SK-N-SH (cell line): Measurements from ENCODE around the gene KIRREL1. TPM values are rescaled to one million over a fixed set of nuclear protein-coding genes. Genes with fewer than 3 reads are reported as not detected.

ENCODE experiments used
- CTCF ChIA-PET: fragments of 300-600, 350-600 bp; formaldehyde crosslinking; extraction: SDS; loops from one replicate; lab custom pipeline; 2021; lab: Yijun Ruan, JAX
- POLR2A ChIA-PET: fragments of 350-600 bp; sonication (Branson Sonifier 250); formaldehyde crosslinking; extraction: SDS; loops from one replicate; lab custom pipeline; 2020; ENCODE audit warnings: antibody characterized with exemption, inconsistent platforms; lab: Yijun Ruan, JAX
- DNase-seq: peaks from one replicate; pipeline ENCODE4 v3.0.0; 2012
- H2AFZ ChIP-seq: fragments of 200-600 bp; sonication (generic); 2 replicates; pipeline ENCODE4 v1.8.1; 2016; ENCODE audit warnings: antibody characterized with exemption, mild to moderate bottlenecking, low read depth
- H3F3A ChIP-seq: fragments of 200-600 bp; sonication (generic); replicated peaks from 2 replicates; pipeline ENCODE3; 2016; ENCODE audit warnings: antibody characterized with exemption, mild to moderate bottlenecking; ENCODE audit not compliant: insufficient read depth
- H3K27ac ChIP-seq, 2 experiments: fragments of 200-500 bp in 1 of 2; fragments of 200-600 bp in 1 of 2; sonication (Bioruptor generic) in 1 of 2; sonication (generic), shearing (Covaris generic) in 1 of 2; 2 replicates each; pipeline versions ENCODE4 v1.5.1 to v1.6.1; 2014 to 2016; ENCODE audit warnings: low read depth in 2 of 2, inconsistent platforms in 1 of 2, low read length in 1 of 2, mild to moderate bottlenecking in 1 of 2, mixed read lengths in 1 of 2
- H3K27me3 ChIP-seq: fragments of 200-600 bp; sonication (generic), shearing (Covaris generic); 2 replicates; pipeline ENCODE4 v1.6.1; 2016; ENCODE audit warnings: mixed run types; ENCODE audit not compliant: insufficient read depth
- H3K36me3 ChIP-seq, 2 experiments: fragments of 200-500 bp in 1 of 2; fragments of 200-600 bp in 1 of 2; sonication (Bioruptor generic) in 1 of 2; sonication (generic) in 1 of 2; replicated peaks in 1 of 2; 2 replicates each; pipeline versions ENCODE3 to v1.5.1; 2014 to 2016; ENCODE audit warnings: low read length in 1 of 2, mild to moderate bottlenecking in 1 of 2; ENCODE audit not compliant: insufficient read depth in 2 of 2, control insufficient read depth in 1 of 2
- H3K4me1 ChIP-seq, 2 experiments: fragments of 200-500 bp in 1 of 2; fragments of 200-600 bp in 1 of 2; sonication (Bioruptor generic) in 1 of 2; sonication (generic), shearing (Covaris generic) in 1 of 2; 2 replicates each; pipeline versions ENCODE4 v1.5.1 to v1.6.1; 2014 to 2016; ENCODE audit warnings: low read depth in 1 of 2, low read length in 1 of 2, mixed run types in 1 of 2; ENCODE audit not compliant: insufficient read depth in 2 of 2, control insufficient read depth in 1 of 2
- H3K4me2 ChIP-seq: fragments of 200-600 bp; sonication (generic), shearing (Covaris generic); 2 replicates; pipeline ENCODE4 v1.6.1; 2017; ENCODE audit warnings: mixed run types
- H3K4me3 ChIP-seq, 2 experiments: fragments of 200-500 bp in 1 of 2; fragments of 200-600 bp in 1 of 2; sonication (Bioruptor generic) in 1 of 2; sonication (generic), shearing (Covaris generic) in 1 of 2; 2 replicates each; pipeline versions ENCODE4 v1.5.1 to v1.8.1; 2014 to 2016; ENCODE audit warnings: low read depth in 2 of 2, inconsistent platforms in 1 of 2, low read length in 1 of 2, mild to moderate bottlenecking in 1 of 2, mixed read lengths in 1 of 2, moderate library complexity in 1 of 2
- H3K79me2 ChIP-seq: fragments of 200-600 bp; sonication (generic); 2 replicates; pipeline ENCODE4 v1.8.1; 2017; ENCODE audit warnings: mild to moderate bottlenecking; ENCODE audit not compliant: insufficient read depth
- H3K9ac ChIP-seq: fragments of 200-600 bp; sonication (generic); 2 replicates; pipeline ENCODE4 v1.6.1; 2017; ENCODE audit warnings: mixed run types
- H3K9me2 ChIP-seq: fragments of 200-600 bp; sonication (generic); 2 replicates; pipeline ENCODE4 v1.6.1; 2017; ENCODE audit warnings: mixed run types
- H3K9me3 ChIP-seq: fragments of 200-600 bp; sonication (generic); 2 replicates; pipeline ENCODE4 v1.6.1; 2017; ENCODE audit warnings: mixed run types, mild to moderate bottlenecking, moderate library complexity
- H4K20me1 ChIP-seq: fragments of 200-600 bp; sonication (generic); 2 replicates; pipeline ENCODE4 v1.6.1; 2017; ENCODE audit warnings: mild to moderate bottlenecking, mixed run types; ENCODE audit not compliant: insufficient read depth
- GATA2 ChIP-seq: sonication (generic); formaldehyde crosslinking; IDR thresholded peaks from 2 replicates; pipeline ENCODE4 v1.5.0; 2020; ENCODE audit warnings: mild to moderate bottlenecking, missing genetic modification reagents
- IRF3 ChIP-seq: fragments of 150-350 bp; IDR thresholded peaks from 2 replicates; pipeline ENCODE4 v1.6.1; 2016; ENCODE audit warnings: mild to moderate bottlenecking, low read depth, low read length
- JUND ChIP-seq: IDR thresholded peaks from 2 replicates; pipeline ENCODE4 v1.4.0; 2012
- MAX ChIP-seq: IDR thresholded peaks from 2 replicates; pipeline ENCODE4 v1.4.0; 2012; ENCODE audit warnings: low read depth
- MEF2A ChIP-seq: IDR thresholded peaks from 2 replicates; pipeline ENCODE4 v1.4.0; 2012; ENCODE audit warnings: low read depth, borderline replicate concordance
- NFIC ChIP-seq: IDR thresholded peaks from 2 replicates; pipeline ENCODE4 v1.4.0; 2012; ENCODE audit warnings: borderline replicate concordance
- NRF1 ChIP-seq: IDR thresholded peaks from 2 replicates; pipeline ENCODE4 v1.6.1; 2012; ENCODE audit warnings: low read depth, mild to moderate bottlenecking, low read length
- POLR2AphosphoS5 ChIP-seq: IDR thresholded peaks from 2 replicates; pipeline ENCODE4 v1.6.1; 2012; ENCODE audit warnings: low read depth, low read length
- REST ChIP-seq: IDR thresholded peaks from 2 replicates; pipeline ENCODE4 v1.6.1; 2012; ENCODE audit warnings: mild to moderate bottlenecking, low read depth, low read length, moderate library complexity
- RXRA ChIP-seq: IDR thresholded peaks from 2 replicates; pipeline ENCODE4 v1.4.0; 2012; ENCODE audit warnings: low read depth, mild to moderate bottlenecking, borderline replicate concordance
- SIN3A ChIP-seq: IDR thresholded peaks from 2 replicates; pipeline ENCODE4 v1.6.1; 2012; ENCODE audit warnings: low read depth, mild to moderate bottlenecking, low read length, moderate library complexity, borderline replicate concordance
- TCF12 ChIP-seq: IDR thresholded peaks from 2 replicates; pipeline ENCODE4 v1.4.0; 2012
- WGBS: methylation state at CpG from one replicate; pipeline ENCODE4 v1.1.6; 2017; ENCODE audit warnings: low lambda C conversion rate; 5-methylcytosine and 5-hydroxymethylcytosine counted together
- polyA plus RNA-seq, 3 experiments: library from polyadenylated mRNA; depleted of rRNA; stranded (reverse); fragments of >200 nt; gene quantifications; 2 replicates each; pipeline ENCODE4 v1.2.3, GENCODE V29; 2012
- TF ChIP-seq, protein P1 (sequence below): IDR thresholded peaks from 2 replicates; pipeline ENCODE4; 2012

The KIRREL1 gene
- polyA plus RNA-seq, 1 of the 3 experiments (the other 2 are of a cell fraction) = 47.8 TPM

DNA sequence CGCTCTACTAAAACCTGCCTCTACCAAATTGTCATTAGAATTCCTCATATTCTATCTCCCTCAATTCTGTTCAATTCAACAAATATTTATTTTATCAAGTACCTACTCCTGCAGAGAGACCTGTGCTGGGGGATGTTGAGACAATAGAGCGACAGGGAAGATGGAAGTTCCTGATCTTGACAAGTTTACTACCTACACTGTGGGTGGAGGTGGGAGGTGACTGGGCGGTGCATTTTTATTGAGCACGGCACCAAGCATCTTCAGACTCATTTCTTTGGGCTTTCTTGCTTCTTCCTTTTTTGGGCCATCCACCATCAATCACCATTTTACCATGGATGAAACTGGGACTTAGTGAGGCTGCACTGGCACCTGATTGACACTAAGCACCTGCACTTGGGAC, 61.3 kb downstream of the KIRREL1 start (continued):
- TF ChIP-seq REST (no peak), GATA2 (CRISPR knock-in tag) (no peak), MEF2A (no peak), RXRA (no peak), IRF3 (no peak), SIN3A (no peak), NFIC (no peak)

DNA sequence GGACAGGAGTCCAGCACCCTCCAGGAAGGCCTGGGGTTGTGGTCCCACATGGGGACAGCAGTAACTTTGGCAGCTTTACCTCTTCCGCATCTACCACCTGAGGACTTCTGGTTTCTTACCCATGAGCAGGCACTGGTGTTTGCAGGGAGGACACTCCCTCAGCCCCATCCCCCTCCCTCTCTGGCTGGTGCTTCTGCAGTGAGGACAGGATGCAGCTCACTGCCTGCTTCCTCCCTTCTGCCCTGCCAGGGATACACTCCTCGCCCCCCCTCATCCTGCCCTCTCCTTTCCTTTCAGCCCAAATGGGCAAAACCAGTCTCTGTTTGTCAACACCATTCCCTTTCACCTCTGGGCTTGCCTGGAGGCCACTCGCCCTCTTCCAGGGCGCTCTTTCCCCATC, 62.4 kb downstream of the KIRREL1 start:
- no peaks in the 10 kb centered on the region for H3K9me2 ChIP-seq
- TF ChIP-seq TCF12 (no peak), REST (no peak), NRF1 (no peak), JUND (no peak), MAX (no peak), POLR2AphosphoS5 (no peak)
- TF ChIP-seq, protein P1, sequence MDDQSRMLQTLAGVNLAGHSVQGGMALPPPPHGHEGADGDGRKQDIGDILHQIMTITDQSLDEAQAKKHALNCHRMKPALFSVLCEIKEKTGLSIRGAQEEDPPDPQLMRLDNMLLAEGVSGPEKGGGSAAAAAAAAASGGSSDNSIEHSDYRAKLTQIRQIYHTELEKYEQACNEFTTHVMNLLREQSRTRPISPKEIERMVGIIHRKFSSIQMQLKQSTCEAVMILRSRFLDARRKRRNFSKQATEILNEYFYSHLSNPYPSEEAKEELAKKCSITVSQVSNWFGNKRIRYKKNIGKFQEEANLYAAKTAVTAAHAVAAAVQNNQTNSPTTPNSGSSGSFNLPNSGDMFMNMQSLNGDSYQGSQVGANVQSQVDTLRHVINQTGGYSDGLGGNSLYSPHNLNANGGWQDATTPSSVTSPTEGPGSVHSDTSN = no peak
- peaks cover 99% of the 10 kb centered on the region for H3K79me2 ChIP-seq
- peaks cover 0 to 11% of the 10 kb centered on the region in 2 experiments; a peak in 2 of 4 replicates for H3K4me1 ChIP-seq
- peaks cover 25 to 28% of the 10 kb centered on the region in 2 experiments for H3K36me3 ChIP-seq
- no peak overlapping the region for H2AFZ ChIP-seq
- peaks cover 99% of the 10 kb centered on the region for H4K20me1 ChIP-seq
- CTCF ChIA-PET = no interaction called here
- POLR2A ChIA-PET = no interaction called here
- DNase-seq = no peak
- no peak overlapping the region for H3K4me3 ChIP-seq
- peaks cover 6% of the 10 kb centered on the region for H3F3A ChIP-seq
- WGBS = 79% methylated on average over 4 of the region's 4 CpGs
- H3K27ac ChIP-seq = no peak overlapping the region
- no peak overlapping the region for H3K9ac ChIP-seq
- no peak overlapping the region for H3K4me2 ChIP-seq
- H3K9me3 ChIP-seq = no peaks in the 10 kb centered on the region
- no peaks in the 10 kb centered on the region for H3K27me3 ChIP-seq
